Neural cell (in vitro differentiated cells): ENCODE results near the gene FGF9. TPM values are rescaled to one million over a fixed set of nuclear protein-coding genes. Genes with fewer than 3 reads are reported as not detected.

Experiments used
- H2AFZ ChIP-seq: fragments of 200-600, 300-800 bp; sonication (generic), shearing (Covaris generic); 2 replicates; pipeline ENCODE4 v1.6.0; 2014; ENCODE audit warnings: low read depth, mild to moderate bottlenecking, antibody characterized with exemption, low read length, moderate library complexity
- H3F3A ChIP-seq: fragments of 200-600 bp; shearing (Covaris generic); 2 replicates; pipeline ENCODE4 v1.6.1; 2016; ENCODE audit warnings: mild to moderate bottlenecking, moderate library complexity, mixed read lengths, antibody characterized with exemption, low read length; ENCODE audit not compliant: insufficient read depth, poor library complexity, severe bottlenecking
- H3K27ac ChIP-seq: fragments of 200-600, 300-800 bp; sonication (generic), shearing (Covaris generic); 2 replicates; pipeline ENCODE4 v1.5.1; 2014; ENCODE audit warnings: mild to moderate bottlenecking, low read length, moderate library complexity
- H3K27me3 ChIP-seq: fragments of 300-800, 200-600 bp; sonication (generic), shearing (Covaris generic); 2 replicates; pipeline ENCODE4 v1.6.0; 2014; ENCODE audit warnings: mild to moderate bottlenecking, low read depth, low read length, moderate library complexity; ENCODE audit not compliant: insufficient read depth
- H3K36me3 ChIP-seq: fragments of 300-800, 200-600 bp; sonication (generic), shearing (Covaris generic); 2 replicates; pipeline ENCODE4 v1.5.1; 2014; ENCODE audit warnings: mild to moderate bottlenecking, antibody characterized with exemption, low read length, moderate library complexity; ENCODE audit not compliant: insufficient read depth
- H3K4me2 ChIP-seq: fragments of 300-800, 200-600 bp; sonication (generic), shearing (Covaris generic); 2 replicates; pipeline ENCODE4 v1.6.0; 2014; ENCODE audit warnings: mild to moderate bottlenecking, low read length
- H3K4me3 ChIP-seq: fragments of 300-800, 200-600 bp; sonication (generic), shearing (Covaris generic); 2 replicates; pipeline ENCODE4 v1.5.1; 2014; ENCODE audit warnings: mild to moderate bottlenecking, low read length, moderate library complexity
- H3K79me2 ChIP-seq: fragments of 200-600 bp; shearing (Covaris generic); replicated peaks from 2 replicates; pipeline ENCODE4 v1.6.0; 2014; ENCODE audit warnings: mild to moderate bottlenecking, low read length, moderate library complexity; ENCODE audit not compliant: insufficient read depth
- H3K9ac ChIP-seq: fragments of 300-800, 200-600 bp; sonication (generic), shearing (Covaris generic); 2 replicates; pipeline ENCODE4 v1.6.1; 2016; ENCODE audit warnings: mild to moderate bottlenecking, low read length, mixed read lengths
- H3K9me2 ChIP-seq: fragments of 200-600 bp; shearing (Covaris generic); 2 replicates; pipeline ENCODE4 v1.6.1; 2016; ENCODE audit warnings: mild to moderate bottlenecking, low read length, mixed read lengths; ENCODE audit not compliant: insufficient read depth
- H3K9me3 ChIP-seq: fragments of 200-600, 300-800 bp; sonication (generic), shearing (Covaris generic); 2 replicates; pipeline ENCODE4 v1.6.1; 2016; ENCODE audit warnings: mild to moderate bottlenecking, mixed run types, low read length, moderate library complexity, mixed read lengths
- H4K20me1 ChIP-seq: fragments of 200-600 bp; shearing (Covaris generic); 2 replicates; pipeline ENCODE4 v1.6.1; 2016; ENCODE audit warnings: mild to moderate bottlenecking, mixed run types; ENCODE audit not compliant: insufficient read depth
- EP300 ChIP-seq: fragments of 450-650 bp; conservative IDR thresholded peaks from 2 replicates; pipeline ENCODE4 v1.6.1; 2014; ENCODE audit warnings: antibody characterized with exemption, mild to moderate bottlenecking, moderate library complexity; ENCODE audit not compliant: poor library complexity, severe bottlenecking
- EZH2 ChIP-seq: fragments of 200-600, 300-800 bp; shearing (Covaris generic), sonication (generic); IDR thresholded peaks from 2 replicates; pipeline ENCODE4 v1.6.1; 2014; ENCODE audit warnings: antibody characterized with exemption, low read length, borderline replicate concordance, mild to moderate bottlenecking; ENCODE audit not compliant: insufficient read depth, poor library complexity, severe bottlenecking
- MXI1 ChIP-seq: fragments of 450-650 bp; conservative IDR thresholded peaks from 2 replicates; pipeline ENCODE4 v1.6.1; 2014; ENCODE audit warnings: antibody characterized with exemption, mild to moderate bottlenecking; ENCODE audit not compliant: poor library complexity, severe bottlenecking
- POLR2AphosphoS5 ChIP-seq: IDR thresholded peaks from 2 replicates; pipeline ENCODE4 v1.6.1; 2012
- RAD21 ChIP-seq: fragments of 450-650 bp; conservative IDR thresholded peaks from 2 replicates; pipeline ENCODE4 v1.6.1; 2014; ENCODE audit warnings: antibody characterized with exemption, mild to moderate bottlenecking, moderate library complexity
- SMC3 ChIP-seq: fragments of 450-650 bp; conservative IDR thresholded peaks from 2 replicates; pipeline ENCODE4 v1.6.1; 2014; ENCODE audit warnings: antibody characterized with exemption, mild to moderate bottlenecking, moderate library complexity; ENCODE audit not compliant: poor library complexity
- TAF1 ChIP-seq: IDR thresholded peaks from 2 replicates; pipeline ENCODE4 v1.6.1; 2012; ENCODE audit warnings: low read depth
- polyA plus RNA-seq: library from polyadenylated mRNA; depleted of rRNA; stranded (reverse); fragments of >200 nt; gene quantifications from 2 replicates; pipeline ENCODE4 v1.2.3, GENCODE V29; 2014
- TF ChIP-seq, protein P1 (sequence below): IDR thresholded peaks from 2 replicates; pipeline ENCODE4 v1.6.1; 2012; ENCODE audit warnings: borderline replicate concordance
- TF ChIP-seq, protein P2 (sequence below): fragments of 450-650 bp; IDR thresholded peaks from 2 replicates; pipeline ENCODE4 v1.5.1; 2014; ENCODE audit warnings: antibody characterized with exemption, mild to moderate bottlenecking, moderate library complexity; ENCODE audit not compliant: poor library complexity, severe bottlenecking

FGF9 gene
- polyA plus RNA-seq, 1 donor from 2014 or later = 29.4 TPM

GRCh38 chr13:21661097-21661909, 9.6 kb upstream of the FGF9 start:
- Histone ChIP-seq H3K4me3 (no peak overlapping the region), H3K36me3 (no peaks in the 10 kb centered on the region), H3K9ac (no peak overlapping the region), H3K4me2 (no peak overlapping the region), H2AFZ (no peak overlapping the region), H3K79me2 (peaks cover 5% of the 10 kb centered on the region), H4K20me1 (no peaks in the 10 kb centered on the region), H3K27me3 (no peaks in the 10 kb centered on the region), H3K27ac (no peak overlapping the region), H3K9me3 (no peaks in the 10 kb centered on the region), H3K9me2 (no peaks in the 10 kb centered on the region), H3F3A (no peaks in the 10 kb centered on the region)
- TF ChIP-seq, protein P1, sequence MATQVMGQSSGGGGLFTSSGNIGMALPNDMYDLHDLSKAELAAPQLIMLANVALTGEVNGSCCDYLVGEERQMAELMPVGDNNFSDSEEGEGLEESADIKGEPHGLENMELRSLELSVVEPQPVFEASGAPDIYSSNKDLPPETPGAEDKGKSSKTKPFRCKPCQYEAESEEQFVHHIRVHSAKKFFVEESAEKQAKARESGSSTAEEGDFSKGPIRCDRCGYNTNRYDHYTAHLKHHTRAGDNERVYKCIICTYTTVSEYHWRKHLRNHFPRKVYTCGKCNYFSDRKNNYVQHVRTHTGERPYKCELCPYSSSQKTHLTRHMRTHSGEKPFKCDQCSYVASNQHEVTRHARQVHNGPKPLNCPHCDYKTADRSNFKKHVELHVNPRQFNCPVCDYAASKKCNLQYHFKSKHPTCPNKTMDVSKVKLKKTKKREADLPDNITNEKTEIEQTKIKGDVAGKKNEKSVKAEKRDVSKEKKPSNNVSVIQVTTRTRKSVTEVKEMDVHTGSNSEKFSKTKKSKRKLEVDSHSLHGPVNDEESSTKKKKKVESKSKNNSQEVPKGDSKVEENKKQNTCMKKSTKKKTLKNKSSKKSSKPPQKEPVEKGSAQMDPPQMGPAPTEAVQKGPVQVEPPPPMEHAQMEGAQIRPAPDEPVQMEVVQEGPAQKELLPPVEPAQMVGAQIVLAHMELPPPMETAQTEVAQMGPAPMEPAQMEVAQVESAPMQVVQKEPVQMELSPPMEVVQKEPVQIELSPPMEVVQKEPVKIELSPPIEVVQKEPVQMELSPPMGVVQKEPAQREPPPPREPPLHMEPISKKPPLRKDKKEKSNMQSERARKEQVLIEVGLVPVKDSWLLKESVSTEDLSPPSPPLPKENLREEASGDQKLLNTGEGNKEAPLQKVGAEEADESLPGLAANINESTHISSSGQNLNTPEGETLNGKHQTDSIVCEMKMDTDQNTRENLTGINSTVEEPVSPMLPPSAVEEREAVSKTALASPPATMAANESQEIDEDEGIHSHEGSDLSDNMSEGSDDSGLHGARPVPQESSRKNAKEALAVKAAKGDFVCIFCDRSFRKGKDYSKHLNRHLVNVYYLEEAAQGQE = no peak
- no peak for TF ChIP-seq POLR2AphosphoS5
- TF ChIP-seq EP300 = no peak
- TF ChIP-seq, protein P2, sequence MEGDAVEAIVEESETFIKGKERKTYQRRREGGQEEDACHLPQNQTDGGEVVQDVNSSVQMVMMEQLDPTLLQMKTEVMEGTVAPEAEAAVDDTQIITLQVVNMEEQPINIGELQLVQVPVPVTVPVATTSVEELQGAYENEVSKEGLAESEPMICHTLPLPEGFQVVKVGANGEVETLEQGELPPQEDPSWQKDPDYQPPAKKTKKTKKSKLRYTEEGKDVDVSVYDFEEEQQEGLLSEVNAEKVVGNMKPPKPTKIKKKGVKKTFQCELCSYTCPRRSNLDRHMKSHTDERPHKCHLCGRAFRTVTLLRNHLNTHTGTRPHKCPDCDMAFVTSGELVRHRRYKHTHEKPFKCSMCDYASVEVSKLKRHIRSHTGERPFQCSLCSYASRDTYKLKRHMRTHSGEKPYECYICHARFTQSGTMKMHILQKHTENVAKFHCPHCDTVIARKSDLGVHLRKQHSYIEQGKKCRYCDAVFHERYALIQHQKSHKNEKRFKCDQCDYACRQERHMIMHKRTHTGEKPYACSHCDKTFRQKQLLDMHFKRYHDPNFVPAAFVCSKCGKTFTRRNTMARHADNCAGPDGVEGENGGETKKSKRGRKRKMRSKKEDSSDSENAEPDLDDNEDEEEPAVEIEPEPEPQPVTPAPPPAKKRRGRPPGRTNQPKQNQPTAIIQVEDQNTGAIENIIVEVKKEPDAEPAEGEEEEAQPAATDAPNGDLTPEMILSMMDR = no peak
- TF ChIP-seq MXI1 = no peak
- TF ChIP-seq RAD21 = no peak
- TF ChIP-seq SMC3 = no peak
- no peak for TF ChIP-seq EZH2
- no peak for TF ChIP-seq TAF1

DNA sequence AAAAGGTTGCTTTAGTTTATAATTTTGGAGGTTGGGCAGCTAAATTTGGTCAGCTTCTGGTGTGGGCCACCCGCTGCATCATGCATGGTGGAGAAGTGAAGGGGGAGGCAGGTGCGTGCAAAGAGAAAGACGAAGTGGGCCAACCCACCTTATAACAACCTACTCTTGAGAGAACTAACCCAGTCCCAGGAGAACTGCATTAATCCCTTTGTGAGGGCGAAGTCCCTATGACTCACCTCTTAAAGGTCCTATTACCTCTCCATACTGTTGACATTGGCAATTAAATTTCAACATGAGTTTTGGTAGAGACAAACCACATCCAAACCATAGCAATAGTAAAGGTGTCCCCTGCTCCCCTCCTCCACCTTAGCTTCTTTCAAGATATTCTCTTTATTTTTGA, 7.7 kb upstream of the FGF9 start:
- Histone ChIP-seq H3K79me2 (peaks cover 7% of the 10 kb centered on the region), H2AFZ (no peak overlapping the region), H3K9ac (no peak overlapping the region), H3K4me3 (no peak overlapping the region), H3K9me2 (no peaks in the 10 kb centered on the region), H4K20me1 (no peaks in the 10 kb centered on the region), H3K36me3 (no peaks in the 10 kb centered on the region), H3K27ac (no peak overlapping the region), H3K9me3 (no peaks in the 10 kb centered on the region), H3K4me2 (no peak overlapping the region), H3K27me3 (no peaks in the 10 kb centered on the region), H3F3A (peaks cover 5% of the 10 kb centered on the region)
- TF ChIP-seq, protein P2 = no peak
- no peak for TF ChIP-seq SMC3
- no peak for TF ChIP-seq EZH2
- TF ChIP-seq, protein P1 = no peak
- TF ChIP-seq POLR2AphosphoS5 = no peak
- TF ChIP-seq RAD21 = no peak
- no peak for TF ChIP-seq TAF1
- TF ChIP-seq EP300 = no peak
- TF ChIP-seq MXI1 = no peak
